K562 (cell line): ENCODE results near the gene TECPR1. TPM values are rescaled to one million over a fixed set of nuclear protein-coding genes. Genes with fewer than 3 reads are reported as not detected.
A peak's percentile ranks its signal among the peaks of the same experiment; 100 is the strongest.

Experiments
- BMI1 ChIP-seq: fragments of 150-350 bp; IDR thresholded peaks from 2 replicates; pipeline ENCODE4 v1.6.1; 2014; ENCODE audit warnings: low read length
- COPS2 ChIP-seq: fragments of 450-650 bp; conservative IDR thresholded peaks from 2 replicates; pipeline ENCODE4 v1.6.1; 2016; ENCODE audit warnings: mild to moderate bottlenecking, moderate library complexity
- EP300 ChIP-seq: IDR thresholded peaks from 2 replicates; pipeline ENCODE4 v1.6.1; 2012; ENCODE audit warnings: low read length, improper control_type of control experiment
- FOXP4 ChIP-seq: sonication (generic); formaldehyde crosslinking; IDR thresholded peaks from 2 replicates; pipeline ENCODE4 v1.8.0; 2022; ENCODE audit warnings: mild to moderate bottlenecking, missing genetic modification reagents, borderline replicate concordance
- HOXB6 ChIP-seq: fragments of 250-450 bp; sonication (Bioruptor Pico); IDR thresholded peaks from 2 replicates; pipeline ENCODE4 v1.5.1; 2022; ENCODE audit warnings: mild to moderate bottlenecking, borderline replicate concordance
- MBD2 ChIP-seq: sonication (generic); IDR thresholded peaks from 2 replicates; pipeline ENCODE4 v1.6.1; 2016; ENCODE audit warnings: low read depth, borderline replicate concordance
- NCOA2 ChIP-seq, 2 experiments: fragments of 450-650 bp; IDR thresholded peaks; 2 replicates each; pipeline ENCODE4 v1.6.1; 2018; ENCODE audit warnings: mild to moderate bottlenecking in 2 of 2, moderate library complexity in 1 of 2; ENCODE audit not compliant: partially characterized antibody in 2 of 2
- PURB ChIP-seq: sonication (generic); formaldehyde crosslinking; IDR thresholded peaks from 2 replicates; pipeline ENCODE4 v1.9.0; 2021; ENCODE audit warnings: low read depth, mild to moderate bottlenecking, missing genetic modification reagents
- RBBP5 ChIP-seq: fragments of 200-600 bp; sonication (generic); IDR thresholded peaks from 2 replicates; pipeline ENCODE4 v1.6.1; 2012; ENCODE audit warnings: borderline replicate concordance, mild to moderate bottlenecking, low read length, control low read depth, inconsistent platforms; ENCODE audit not compliant: insufficient read depth, poor library complexity, severe bottlenecking
- SMARCA5 ChIP-seq: fragments of 450-650 bp; IDR thresholded peaks from 2 replicates; pipeline ENCODE4 v1.6.1; 2016
- SOX6 ChIP-seq: fragments of 450-650 bp; IDR thresholded peaks from 2 replicates; pipeline ENCODE4 v1.6.1; 2014; ENCODE audit warnings: mild to moderate bottlenecking
- ZBTB33 ChIP-seq: sonication (generic); formaldehyde crosslinking; IDR thresholded peaks from 2 replicates; pipeline ENCODE4 v1.8.1; 2023; ENCODE audit warnings: mild to moderate bottlenecking, missing genetic modification reagents
- ZHX1 ChIP-seq: fragments of 150-350 bp; conservative IDR thresholded peaks from 2 replicates; pipeline ENCODE4 v1.6.1; 2014; ENCODE audit warnings: low read length
- ZNF184 ChIP-seq: sonication (generic); formaldehyde crosslinking; IDR thresholded peaks from 2 replicates; pipeline ENCODE4 v1.5.0; 2020; ENCODE audit warnings: missing genetic modification reagents
- ZNF24 ChIP-seq: fragments of 450-650 bp; IDR thresholded peaks from 2 replicates; pipeline ENCODE4 v1.6.1; 2016
- ZNF449 ChIP-seq: fragments of 250-450 bp; sonication (Bioruptor Pico); IDR thresholded peaks from 2 replicates; pipeline ENCODE4 v1.8.0; 2022; ENCODE audit warnings: moderate library complexity, mild to moderate bottlenecking, inconsistent platforms
- ZNF668 ChIP-seq: fragments of 250-450 bp; sonication (Bioruptor Pico); IDR thresholded peaks from 2 replicates; pipeline ENCODE4 v1.8.0; 2022; ENCODE audit warnings: mild to moderate bottlenecking, inconsistent platforms
- polyA plus RNA-seq, 8 experiments: library from polyadenylated mRNA; depleted of rRNA in 4 of 8; stranded (reverse) in 5 of 8; unstranded in 3 of 8; fragments of >200 nt; fragmentation: Nextera tagmentation in 2 of 8; fragmentation: Illumina TruSeq in 1 of 8; extraction: Ambion mirVana in 2 of 8; extraction: Trizol in 1 of 8; gene quantifications; 2 replicates each; pipeline versions ENCODE4 v1.2.1 to v1.2.3, GENCODE V29; 2011 to 2014; ENCODE audit warnings: inconsistent platforms in 1 of 8, missing spikeins in 1 of 8
- total RNA-seq, 7 experiments: library from RNA; depleted of rRNA in 6 of 7; stranded (reverse); fragments of >200 nt in 6 of 7; fragmentation: Illumina TruSeq in 2 of 7; extraction: Trizol in 2 of 7; gene quantifications; 2 replicates each; pipeline versions ENCODE4 v1.2.1 to v1.2.3, GENCODE V29; 2011 to 2021; ENCODE audit warnings: low replicate concordance in 1 of 7

The TECPR1 gene
- total and polyA plus RNA-seq, 9 of the 15 experiments (the other 6 are each of a cell fraction or from before 2014, with no cell fraction given): 0.17 to 15.0 (median 2.2) TPM

- no peak for TF ChIP-seq FOXP4 (CRISPR knock-in tag)
- TF ChIP-seq MBD2: no peak
- TF ChIP-seq PURB (CRISPR knock-in tag): no peak
- no peak for TF ChIP-seq NCOA2 (IDR thresholded peaks at IDR 0.05; ENCODE audit: partially characterized antibody in 2 of 2)
- no peak for TF ChIP-seq ZNF24
- TF ChIP-seq SOX6: peak; percentile 93
- peak; percentile 65 for TF ChIP-seq RBBP5
- TF ChIP-seq ZNF668: no peak
- no peak for TF ChIP-seq ZHX1
- no peak for TF ChIP-seq SMARCA5
- no peak for TF ChIP-seq ZNF449
- no peak for TF ChIP-seq BMI1
- TF ChIP-seq EP300: peak; percentile 87
- TF ChIP-seq COPS2: no peak
- TF ChIP-seq ZBTB33 (CRISPR knock-in tag): no peak
- no peak for TF ChIP-seq ZNF184
- TF ChIP-seq HOXB6: no peak
Observed at GRCh38 chr7:98217623-98218582, 34.1 kb downstream of the TECPR1 start (continued).
